Nephron (organoid): Measurements from ENCODE around the gene CD55.

Source experiments
- H3K27ac Mint-ChIP-seq, 3 experiments: 2 replicates each; pipeline ENCODE4 v1.8.0; 2020; ENCODE audit warnings: mixed read lengths in 3 of 3, mild to moderate bottlenecking in 2 of 3, moderate library complexity in 1 of 3
- H3K27me3 Mint-ChIP-seq: 2 replicates; pipeline ENCODE4 v1.8.0; 2021; ENCODE audit warnings: low read depth, mild to moderate bottlenecking, moderate library complexity, mixed read lengths
- H3K36me3 Mint-ChIP-seq: 2 replicates; pipeline ENCODE4 v1.8.0; 2020; ENCODE audit warnings: low read depth, mixed read lengths
- H3K4me1 Mint-ChIP-seq: 2 replicates; pipeline ENCODE4 v1.8.0; 2020; ENCODE audit warnings: mixed read lengths
- H3K4me3 Mint-ChIP-seq, 3 experiments: 2 replicates each; pipeline ENCODE4 v1.8.0; 2020; ENCODE audit warnings: mild to moderate bottlenecking in 3 of 3, mixed read lengths in 3 of 3, moderate library complexity in 2 of 3
- H3K9me3 Mint-ChIP-seq: 2 replicates; pipeline ENCODE4 v1.8.0; 2020; ENCODE audit warnings: mixed read lengths
- TF ChIP-seq, protein P1 (sequence below), 3 experiments: fragments of 200-600 bp; sonication (generic); IDR thresholded peaks; one replicate each; pipeline ENCODE4 v1.5.0; 2021; ENCODE audit warnings: antibody characterized with exemption in 3 of 3; ENCODE audit not compliant: unreplicated experiment in 3 of 3

The CD55 gene

GRCh38 chr1:207286786-207287468 is 34.6 kb upstream of the CD55 start:
- TF ChIP-seq, protein P1, sequence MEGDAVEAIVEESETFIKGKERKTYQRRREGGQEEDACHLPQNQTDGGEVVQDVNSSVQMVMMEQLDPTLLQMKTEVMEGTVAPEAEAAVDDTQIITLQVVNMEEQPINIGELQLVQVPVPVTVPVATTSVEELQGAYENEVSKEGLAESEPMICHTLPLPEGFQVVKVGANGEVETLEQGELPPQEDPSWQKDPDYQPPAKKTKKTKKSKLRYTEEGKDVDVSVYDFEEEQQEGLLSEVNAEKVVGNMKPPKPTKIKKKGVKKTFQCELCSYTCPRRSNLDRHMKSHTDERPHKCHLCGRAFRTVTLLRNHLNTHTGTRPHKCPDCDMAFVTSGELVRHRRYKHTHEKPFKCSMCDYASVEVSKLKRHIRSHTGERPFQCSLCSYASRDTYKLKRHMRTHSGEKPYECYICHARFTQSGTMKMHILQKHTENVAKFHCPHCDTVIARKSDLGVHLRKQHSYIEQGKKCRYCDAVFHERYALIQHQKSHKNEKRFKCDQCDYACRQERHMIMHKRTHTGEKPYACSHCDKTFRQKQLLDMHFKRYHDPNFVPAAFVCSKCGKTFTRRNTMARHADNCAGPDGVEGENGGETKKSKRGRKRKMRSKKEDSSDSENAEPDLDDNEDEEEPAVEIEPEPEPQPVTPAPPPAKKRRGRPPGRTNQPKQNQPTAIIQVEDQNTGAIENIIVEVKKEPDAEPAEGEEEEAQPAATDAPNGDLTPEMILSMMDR (IDR thresholded peaks at IDR 0.05; ENCODE audit: unreplicated experiment in 3 of 3) = no peak
- Mint-ChIP-seq H3K4me1 (peaks cover 33% of the 10 kb centered on the region), H3K27me3 (no peaks in the 10 kb centered on the region), H3K27ac (peak overlapping the region in 2 of 3 experiments; percentile 65 to 92), H3K9me3 (peaks cover 14% of the 10 kb centered on the region), H3K36me3 (no peaks in the 10 kb centered on the region), H3K4me3 (no peak overlapping the region)

GRCh38 chr1:207288315-207288714 is 33.2 kb upstream of the CD55 start:
- peaks cover 24% of the 10 kb centered on the region for H3K4me1 Mint-ChIP-seq
- H3K27me3 Mint-ChIP-seq = no peaks in the 10 kb centered on the region

GRCh38 chr1:207289756-207290155 is 31.7 kb upstream of the CD55 start:
- Mint-ChIP-seq H3K9me3 (peaks cover 16% of the 10 kb centered on the region), H3K27ac (no peak overlapping the region), H3K36me3 (no peaks in the 10 kb centered on the region), H3K27me3 (no peaks in the 10 kb centered on the region), H3K4me3 (no peak overlapping the region), H3K4me1 (peaks cover 24% of the 10 kb centered on the region)
- TF ChIP-seq, protein P1 (IDR thresholded peaks at IDR 0.05; ENCODE audit: unreplicated experiment in 3 of 3) = no peak

More at GRCh38 chr1:207288315-207288714, 33.2 kb upstream of the CD55 start:
- Mint-ChIP-seq H3K9me3 (peaks cover 16% of the 10 kb centered on the region), H3K4me3 (no peak overlapping the region), H3K27ac (peak overlapping the region in 2 of 3 experiments; percentile 65 to 92), H3K36me3 (no peaks in the 10 kb centered on the region)
- TF ChIP-seq, protein P1 (IDR thresholded peaks at IDR 0.05; ENCODE audit: unreplicated experiment in 3 of 3) = no peak

- no peaks in the 10 kb centered on the region for H3K27me3 Mint-ChIP-seq
- no peaks in the 10 kb centered on the region for H3K36me3 Mint-ChIP-seq
- no peak overlapping the region for H3K27ac Mint-ChIP-seq
- TF ChIP-seq, protein P1 (IDR thresholded peaks at IDR 0.05; ENCODE audit: unreplicated experiment in 3 of 3) = no peak
- H3K4me1 Mint-ChIP-seq = peaks cover 19% of the 10 kb centered on the region
- peaks cover 16% of the 10 kb centered on the region for H3K9me3 Mint-ChIP-seq
- H3K4me3 Mint-ChIP-seq = no peak overlapping the region
Observed at GRCh38 chr1:207291723-207292122, 29.8 kb upstream of the CD55 start.

DNA sequence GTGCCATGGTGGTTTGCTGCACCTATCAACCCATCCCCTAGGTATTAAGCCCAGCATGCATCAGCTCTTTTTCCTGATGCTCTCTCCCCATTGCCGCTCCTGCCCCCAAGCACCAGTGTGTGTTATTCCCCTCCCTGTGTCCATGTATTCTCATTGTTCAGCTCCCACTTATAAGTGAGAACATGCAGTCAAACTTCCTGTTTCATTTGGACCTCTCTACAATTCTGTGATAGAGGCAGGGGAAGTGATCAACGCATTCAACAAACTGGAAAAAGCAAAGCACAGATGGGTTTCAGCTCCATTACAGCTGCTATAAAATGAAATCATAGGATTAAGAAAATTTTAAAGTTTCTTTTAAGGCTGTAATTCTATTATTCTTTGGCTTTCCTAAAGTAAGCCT is 23.3 kb upstream of the CD55 start:
- H3K36me3 Mint-ChIP-seq = no peaks in the 10 kb centered on the region
- peaks cover 3% of the 10 kb centered on the region for H3K27me3 Mint-ChIP-seq
- no peaks in the 10 kb centered on the region for H3K4me1 Mint-ChIP-seq
- TF ChIP-seq, protein P1 (IDR thresholded peaks at IDR 0.05; ENCODE audit: unreplicated experiment in 3 of 3) = no peak
- peaks cover 5% of the 10 kb centered on the region for H3K9me3 Mint-ChIP-seq
- H3K27ac Mint-ChIP-seq = no peak overlapping the region
- no peak overlapping the region for H3K4me3 Mint-ChIP-seq
